SK-N-MC (cell line): ENCODE results near the gene CCDC74A.
"Not testable (repeated sequence)": the region's sequence is repeated elsewhere in the genome, so short reads cannot be mapped to it uniquely, and the experiment has no call there.

Experiments
- EZH2 ChIP-seq: fragments of 200-600 bp; sonication (generic); IDR thresholded peaks from one replicate; pipeline ENCODE4 v1.6.1; 2017; ENCODE audit warnings: antibody characterized with exemption
- FOXP2 ChIP-seq: optimal IDR thresholded peaks from 2 replicates; pipeline ENCODE3; 2011; ENCODE audit warnings: mild to moderate bottlenecking, moderate library complexity; ENCODE audit not compliant: insufficient read depth; ENCODE audit errors: extremely low read length, control extremely low read depth
- POLR2AphosphoS5 ChIP-seq: IDR thresholded peaks from 2 replicates; pipeline ENCODE4 v1.6.1; 2012; ENCODE audit warnings: mild to moderate bottlenecking, low read depth, low read length, borderline replicate concordance

GRCh38 chr2:131515235-131515634 lies 12.5 kb upstream of the CCDC74A start:
- TF ChIP-seq EZH2, POLR2AphosphoS5, FOXP2: not testable (repeated sequence)
